B cell (primary cell): Measurements from ENCODE around the gene TCF21.

Experiments
- EZH2 ChIP-seq: IDR thresholded peaks from 2 replicates; pipeline ENCODE4 v1.6.1; 2012; ENCODE audit warnings: borderline replicate concordance, low read depth, mild to moderate bottlenecking, moderate library complexity, low read length; ENCODE audit not compliant: insufficient read depth, poor library complexity, severe bottlenecking
- TF ChIP-seq, protein P1 (sequence below): fragments of 200-600 bp; IDR thresholded peaks from one replicate; pipeline ENCODE4 v1.8.0; 2022; ENCODE audit warnings: antibody characterized with exemption, mild to moderate bottlenecking

GRCh38 chr6:133891149-133891926 is 2.4 kb downstream of the TCF21 start:
- TF ChIP-seq EZH2, result no peak
- TF ChIP-seq, protein P1, sequence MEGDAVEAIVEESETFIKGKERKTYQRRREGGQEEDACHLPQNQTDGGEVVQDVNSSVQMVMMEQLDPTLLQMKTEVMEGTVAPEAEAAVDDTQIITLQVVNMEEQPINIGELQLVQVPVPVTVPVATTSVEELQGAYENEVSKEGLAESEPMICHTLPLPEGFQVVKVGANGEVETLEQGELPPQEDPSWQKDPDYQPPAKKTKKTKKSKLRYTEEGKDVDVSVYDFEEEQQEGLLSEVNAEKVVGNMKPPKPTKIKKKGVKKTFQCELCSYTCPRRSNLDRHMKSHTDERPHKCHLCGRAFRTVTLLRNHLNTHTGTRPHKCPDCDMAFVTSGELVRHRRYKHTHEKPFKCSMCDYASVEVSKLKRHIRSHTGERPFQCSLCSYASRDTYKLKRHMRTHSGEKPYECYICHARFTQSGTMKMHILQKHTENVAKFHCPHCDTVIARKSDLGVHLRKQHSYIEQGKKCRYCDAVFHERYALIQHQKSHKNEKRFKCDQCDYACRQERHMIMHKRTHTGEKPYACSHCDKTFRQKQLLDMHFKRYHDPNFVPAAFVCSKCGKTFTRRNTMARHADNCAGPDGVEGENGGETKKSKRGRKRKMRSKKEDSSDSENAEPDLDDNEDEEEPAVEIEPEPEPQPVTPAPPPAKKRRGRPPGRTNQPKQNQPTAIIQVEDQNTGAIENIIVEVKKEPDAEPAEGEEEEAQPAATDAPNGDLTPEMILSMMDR, result no peak
